Right lobe of liver (tissue), 4 donors: ENCODE results near the gene ALDH2.

Source experiments
- CTCF ChIP-seq, 4 donors: fragments of 200-600 bp in 3 of 4; fragments of 450-650 bp in 1 of 4; IDR thresholded peaks; one replicate each; pipeline versions ENCODE4 v1.5.1 to v1.8.0; 2016 to 2022; ENCODE audit warnings: antibody characterized with exemption in 4 of 4, mild to moderate bottlenecking in 2 of 4
- POLR2A ChIP-seq: fragments of 450-650 bp; IDR thresholded peaks from one replicate; pipeline ENCODE4 v1.6.1; 2017; ENCODE audit warnings: antibody characterized with exemption, mild to moderate bottlenecking
- donor health status: DM: no; HTN: no; CAD: no.
- donor health status: DM: no; HTN: no; CAD: no.
- donor health status: DM: no; HTN: yes; CAD: no.

DNA sequence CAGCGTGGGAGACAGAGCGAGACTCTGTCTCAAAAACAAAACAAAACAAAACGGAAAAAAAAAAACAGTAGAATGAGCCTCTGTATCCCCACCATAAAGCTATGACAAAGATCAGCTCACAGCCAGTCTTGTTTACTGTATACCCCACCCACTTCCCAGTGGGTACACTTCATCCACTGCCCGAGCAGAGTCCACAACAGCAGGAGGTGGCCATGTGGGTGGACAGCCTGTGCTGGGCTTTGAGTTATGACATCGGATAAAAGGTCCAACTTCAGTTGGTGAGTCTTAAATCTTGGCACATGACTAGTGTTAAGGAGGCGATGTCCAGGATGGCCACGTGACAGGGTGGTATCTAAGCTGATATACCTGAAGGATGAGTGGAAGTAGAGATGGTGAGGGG is 40.5 kb downstream of the ALDH2 start:
- TF ChIP-seq CTCF (IDR thresholded peaks at IDR 0.05) (no peak), POLR2A (no peak)
